ENCODE results near the gene CARS2.

CARS2 gene

DNA sequence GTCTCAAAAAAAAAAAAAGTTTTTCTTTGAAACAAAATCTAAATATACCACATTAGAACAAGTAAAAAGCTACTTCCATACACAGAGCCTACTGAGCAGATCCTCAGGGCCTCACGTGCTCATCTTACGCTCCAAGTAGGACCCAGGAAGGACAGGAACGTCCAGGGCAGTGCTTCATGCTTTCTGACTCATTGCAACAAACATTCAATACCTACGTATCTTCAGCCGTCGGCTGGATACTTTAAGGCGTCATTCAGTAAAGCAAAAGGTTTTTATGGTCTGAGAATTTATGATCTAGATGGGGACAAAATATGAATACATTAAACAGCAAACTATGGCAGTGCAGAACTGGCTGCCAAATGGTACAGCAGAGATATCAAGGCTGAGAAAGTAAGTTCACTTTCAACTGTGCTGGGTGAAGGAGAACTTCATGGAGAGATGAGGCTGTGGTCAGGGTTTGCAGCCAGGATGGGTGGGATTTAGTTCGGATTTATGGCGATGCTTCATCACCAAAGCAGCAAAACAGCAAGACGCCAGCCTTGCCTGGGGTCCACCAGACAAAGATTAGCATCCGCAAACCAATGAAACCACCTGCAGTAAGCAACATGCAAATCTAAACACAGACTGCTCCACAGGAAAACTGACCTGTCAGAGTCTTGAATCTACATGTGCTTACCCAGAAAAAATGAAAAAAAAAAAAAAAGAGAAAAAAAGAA lies 20.5 kb downstream of the CARS2 start:
- DNase-seq (no peak), ATAC-seq (ENCODE audit: insufficient read depth, low read depth) (no peak)
- Histone ChIP-seq H3K4me1 (ENCODE audit: insufficient read depth, low read length) (no peaks in the 10 kb centered on the region), H3K27ac (ENCODE audit: low read length) (no peak overlapping the region), H3K27me3 (ENCODE audit: insufficient read depth, low read length, poor library complexity) (no peaks in the 10 kb centered on the region), H3K36me3 (ENCODE audit: insufficient read depth, low read length) (peaks cover 84% of the 10 kb centered on the region), H3K9me3 (ENCODE audit: insufficient read depth, low read length, severe bottlenecking) (no peaks in the 10 kb centered on the region), H3K79me2 (ENCODE audit: insufficient read depth, low read length) (peaks cover 2% of the 10 kb centered on the region; the same call in 1 of the 2 replicates), H3K4me2 (ENCODE audit: insufficient read depth, low read length) (no peak overlapping the region), H4K20me1 (ENCODE audit: insufficient read depth, low read length) (peaks cover 7% of the 10 kb centered on the region), H2AFZ (ENCODE audit: low read depth, low read length) (no peak overlapping the region), H3K4me3 (ENCODE audit: low read depth in 1 of 2, low read length in 2 of 2) (no peak overlapping the region), H3K9ac (ENCODE audit: low read depth, low read length) (no peak overlapping the region)
- TF ChIP-seq, protein P1, sequence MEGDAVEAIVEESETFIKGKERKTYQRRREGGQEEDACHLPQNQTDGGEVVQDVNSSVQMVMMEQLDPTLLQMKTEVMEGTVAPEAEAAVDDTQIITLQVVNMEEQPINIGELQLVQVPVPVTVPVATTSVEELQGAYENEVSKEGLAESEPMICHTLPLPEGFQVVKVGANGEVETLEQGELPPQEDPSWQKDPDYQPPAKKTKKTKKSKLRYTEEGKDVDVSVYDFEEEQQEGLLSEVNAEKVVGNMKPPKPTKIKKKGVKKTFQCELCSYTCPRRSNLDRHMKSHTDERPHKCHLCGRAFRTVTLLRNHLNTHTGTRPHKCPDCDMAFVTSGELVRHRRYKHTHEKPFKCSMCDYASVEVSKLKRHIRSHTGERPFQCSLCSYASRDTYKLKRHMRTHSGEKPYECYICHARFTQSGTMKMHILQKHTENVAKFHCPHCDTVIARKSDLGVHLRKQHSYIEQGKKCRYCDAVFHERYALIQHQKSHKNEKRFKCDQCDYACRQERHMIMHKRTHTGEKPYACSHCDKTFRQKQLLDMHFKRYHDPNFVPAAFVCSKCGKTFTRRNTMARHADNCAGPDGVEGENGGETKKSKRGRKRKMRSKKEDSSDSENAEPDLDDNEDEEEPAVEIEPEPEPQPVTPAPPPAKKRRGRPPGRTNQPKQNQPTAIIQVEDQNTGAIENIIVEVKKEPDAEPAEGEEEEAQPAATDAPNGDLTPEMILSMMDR (IDR thresholded peaks at IDR 0.05; ENCODE audit: borderline replicate concordance, extremely low read depth, low read length, poor library complexity, severe bottlenecking), result no peak
- TF ChIP-seq EZH2 (IDR thresholded peaks at IDR 0.05; ENCODE audit: borderline replicate concordance, low read depth, low read length, severe bottlenecking), result no peak

DNA sequence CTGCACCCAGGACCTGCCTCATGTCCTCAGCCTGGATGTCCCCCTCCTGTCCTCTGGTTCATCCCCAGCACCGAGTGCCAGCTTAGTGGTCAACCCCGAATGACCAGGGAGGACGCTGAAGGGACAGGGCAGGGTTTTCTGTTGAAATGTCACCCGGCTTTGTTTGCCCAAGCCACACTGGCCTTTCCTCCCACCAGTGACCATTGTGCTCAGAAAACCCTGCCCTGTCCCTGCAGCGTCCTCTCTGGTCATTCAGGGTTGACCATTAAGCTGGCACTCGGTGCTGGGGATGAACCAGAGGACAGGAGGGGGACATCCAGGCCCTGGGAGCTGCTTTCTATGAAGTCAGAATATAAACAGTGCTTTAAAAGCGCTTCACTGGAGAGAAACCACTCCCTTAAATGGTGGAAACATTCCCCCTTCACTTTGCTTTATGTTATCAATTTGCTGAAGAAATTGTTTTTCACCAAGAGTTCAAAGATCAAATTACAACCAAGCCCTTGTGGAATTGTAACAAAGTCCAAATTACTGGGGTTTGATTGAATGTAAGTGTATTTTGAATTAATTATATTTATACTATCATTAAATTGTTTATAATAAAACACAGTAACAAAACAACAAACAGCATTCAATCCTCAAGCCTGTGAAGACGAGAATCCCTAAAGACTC lies 21.4 kb downstream of the CARS2 start:
- H3K4me3 ChIP-seq (ENCODE audit: low read depth in 1 of 2, low read length in 2 of 2), result no peak overlapping the region
- ATAC-seq (ENCODE audit: insufficient read depth, low read depth), result no peak

DNA sequence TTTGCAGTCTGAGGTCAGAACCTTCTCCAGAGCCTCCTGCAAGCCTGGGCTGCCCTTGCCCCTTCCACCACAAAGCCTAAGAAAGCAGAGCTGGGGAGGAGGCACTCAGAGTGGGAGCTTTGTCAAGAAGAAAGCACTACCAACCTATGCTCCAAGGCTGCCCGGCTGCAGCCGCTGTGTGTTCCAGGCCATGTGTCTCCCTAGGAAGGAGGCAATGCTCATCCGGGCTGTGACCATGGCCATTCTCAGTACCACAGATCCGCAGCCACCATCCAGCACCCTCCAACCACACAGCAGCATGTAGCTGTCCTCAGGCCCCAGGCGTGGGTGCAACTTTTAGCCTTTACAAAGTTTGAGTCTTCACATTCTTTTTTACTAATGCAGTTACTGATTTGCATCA lies 22.0 kb downstream of the CARS2 start:
- TF ChIP-seq, protein P1 (IDR thresholded peaks at IDR 0.05; ENCODE audit: borderline replicate concordance, extremely low read depth, low read length, poor library complexity, severe bottlenecking), result no peak
- TF ChIP-seq EZH2 (IDR thresholded peaks at IDR 0.05; ENCODE audit: borderline replicate concordance, low read depth, low read length, severe bottlenecking), result no peak
- no peaks in the 10 kb centered on the region for H3K27me3 ChIP-seq (ENCODE audit: insufficient read depth, low read length, poor library complexity)
- DNase-seq (no peak), ATAC-seq (ENCODE audit: insufficient read depth, low read depth) (no peak)
- H3K9me3 ChIP-seq (ENCODE audit: insufficient read depth, low read length, severe bottlenecking), result no peaks in the 10 kb centered on the region
- H3K4me1 ChIP-seq (ENCODE audit: insufficient read depth, low read length), result no peaks in the 10 kb centered on the region
- no peak overlapping the region for H3K27ac ChIP-seq (ENCODE audit: low read length)
- no peaks in the 10 kb centered on the region for H3K79me2 ChIP-seq (ENCODE audit: insufficient read depth, low read length)
- H3K4me3 ChIP-seq (ENCODE audit: low read depth in 1 of 2, low read length in 2 of 2), result no peak overlapping the region
- peaks cover 87% of the 10 kb centered on the region for H3K36me3 ChIP-seq (ENCODE audit: insufficient read depth, low read length)
- no peak overlapping the region for H3K9ac ChIP-seq (ENCODE audit: low read depth, low read length)
- peaks cover 4% of the 10 kb centered on the region; the same call in 1 of the 2 replicates for H4K20me1 ChIP-seq (ENCODE audit: insufficient read depth, low read length)
- no peak overlapping the region for H3K4me2 ChIP-seq (ENCODE audit: insufficient read depth, low read length)
- H2AFZ ChIP-seq (ENCODE audit: low read depth, low read length), result no peak overlapping the region

More for the DNA sequence above, 21.4 kb downstream of the CARS2 start:
- H2AFZ ChIP-seq (ENCODE audit: low read depth, low read length), result no peak overlapping the region
- no peak for TF ChIP-seq EZH2 (IDR thresholded peaks at IDR 0.05; ENCODE audit: borderline replicate concordance, low read depth, low read length, severe bottlenecking)
- TF ChIP-seq, protein P1 (IDR thresholded peaks at IDR 0.05; ENCODE audit: borderline replicate concordance, extremely low read depth, low read length, poor library complexity, severe bottlenecking), result no peak
- H3K27me3 ChIP-seq (ENCODE audit: insufficient read depth, low read length, poor library complexity), result no peaks in the 10 kb centered on the region
- DNase-seq, result no peak
- H3K36me3 ChIP-seq (ENCODE audit: insufficient read depth, low read length), result peaks cover 91% of the 10 kb centered on the region
- no peaks in the 10 kb centered on the region for H3K9me3 ChIP-seq (ENCODE audit: insufficient read depth, low read length, severe bottlenecking)
- H3K9ac ChIP-seq (ENCODE audit: low read depth, low read length), result no peak overlapping the region
- no peak overlapping the region for H3K27ac ChIP-seq (ENCODE audit: low read length)
- no peaks in the 10 kb centered on the region for H3K79me2 ChIP-seq (ENCODE audit: insufficient read depth, low read length)
- no peak overlapping the region for H3K4me2 ChIP-seq (ENCODE audit: insufficient read depth, low read length)
- no peaks in the 10 kb centered on the region for H3K4me1 ChIP-seq (ENCODE audit: insufficient read depth, low read length)
- peaks cover 4% of the 10 kb centered on the region; the same call in 1 of the 2 replicates for H4K20me1 ChIP-seq (ENCODE audit: insufficient read depth, low read length)

Data from DND-41 (cell line).